ENCODE measurements around the gene FXYD6.

Gene FXYD6

DNA sequence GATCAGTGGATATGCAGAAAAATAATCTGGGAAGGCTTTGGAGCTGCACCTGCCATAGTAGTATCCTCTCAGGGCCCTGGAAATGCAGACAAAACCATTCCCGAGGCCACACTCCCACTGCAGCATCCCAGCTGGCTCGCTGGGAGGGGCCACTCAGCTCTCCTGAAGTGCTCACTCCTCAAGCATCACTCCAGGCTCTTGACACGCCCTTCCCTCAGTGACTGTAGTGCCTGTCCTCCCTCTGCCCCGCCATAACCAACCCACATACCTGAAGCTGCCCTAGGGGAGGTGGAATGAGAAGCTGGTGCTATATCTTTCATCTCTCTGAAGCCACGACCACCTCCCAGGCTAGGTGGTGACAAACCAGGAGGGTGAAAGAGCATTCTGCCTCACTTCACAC, 84.2 kb downstream of the FXYD6 start:
- no peak for DNase-seq (ENCODE audit: low read depth)

DNA sequence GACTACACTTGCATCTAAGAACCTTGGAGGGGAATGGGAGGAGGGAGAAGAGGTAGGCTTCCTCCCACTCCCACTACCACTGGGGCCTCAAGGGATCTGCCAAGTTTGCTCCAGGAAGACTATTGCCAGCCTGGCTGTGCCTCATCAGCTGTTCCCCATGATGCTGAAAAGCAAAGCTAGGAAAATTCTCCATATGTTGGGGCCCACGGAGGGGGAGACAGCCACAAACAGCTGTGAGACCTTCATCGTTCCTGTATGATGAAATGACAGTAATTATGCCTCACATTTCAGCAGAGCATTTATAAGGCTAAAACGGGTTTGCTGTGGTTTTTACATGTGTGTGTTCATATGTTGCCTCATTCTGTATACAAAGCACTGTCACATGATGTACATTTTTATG, 86.2 kb downstream of the FXYD6 start:
- DNase-seq (ENCODE audit: low read depth), result no peak

DNA sequence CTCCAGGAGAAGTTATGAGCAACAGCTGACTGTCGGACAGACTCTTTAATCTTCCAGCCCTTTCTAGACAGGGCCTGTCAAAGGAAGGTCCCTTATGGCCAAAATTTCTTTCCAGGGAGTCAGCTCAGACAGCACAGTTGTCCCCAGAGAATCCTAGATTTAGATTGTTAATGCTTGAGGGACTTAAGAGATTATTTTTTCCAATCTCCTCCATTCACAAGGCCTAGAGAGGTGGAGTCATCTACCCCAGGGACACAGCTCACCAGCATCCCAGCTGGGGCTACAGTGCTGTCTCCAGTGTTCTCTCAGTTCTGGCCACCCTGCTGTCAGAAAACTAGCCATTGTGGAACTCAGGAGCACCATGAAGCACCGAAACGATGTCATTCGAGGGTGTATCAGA, 87.2 kb downstream of the FXYD6 start:
- DNase-seq (ENCODE audit: low read depth), result no peak

Measured in stimulated activated CD8-positive, alpha-beta memory T cell treated with anti-CD3 and anti-CD28 coated beads, Interleukin-15, amount 100 ng/mL, for 1 hour (primary cell).